Naive thymus-derived CD4-positive, alpha-beta T cell (primary cell): Measurements from ENCODE around the gene ENOX1. TPM values are rescaled to one million over a fixed set of nuclear protein-coding genes. Genes with fewer than 3 reads are reported as not detected.

ENCODE experiments used
- ATAC-seq: fragments of 150-1000 bp; cut with Tn5 transposase; 2 replicates; pipeline ENCODE4 v1.10.0; 2021; ENCODE audit warnings: mild to moderate bottlenecking, moderate library complexity
- CTCF ChIA-PET: fragments of 350-600 bp; sonication (Branson Sonifier 250); formaldehyde crosslinking; loops from one replicate; lab custom pipeline; 2021; ENCODE audit warnings: antibody characterized with exemption; lab: Charles Lee
- POLR2A ChIA-PET: fragments of 350-600 bp; sonication (Branson Sonifier 250); formaldehyde crosslinking; loops from one replicate; lab custom pipeline; 2021; ENCODE audit warnings: antibody characterized with exemption, inconsistent platforms; lab: Charles Lee
- DNase-seq, 9 donors: peaks; one replicate each; pipeline versions ENCODE4 v3.0.0 to v3.0.0-alpha.2; 2020 to 2022; ENCODE audit warnings: mixed read lengths in 1 of 9
- H3K27ac ChIP-seq: one replicate; pipeline ENCODE4 v1.7.0; 2013; ENCODE audit warnings: mild to moderate bottlenecking, low read depth, low read length, moderate library complexity
- H3K27me3 ChIP-seq, 2 donors: one replicate each; pipeline ENCODE4 v1.7.0; 2013; ENCODE audit warnings: low read length in 2 of 2, mild to moderate bottlenecking in 2 of 2, moderate library complexity in 2 of 2; ENCODE audit not compliant: control insufficient read depth in 2 of 2, insufficient read depth in 2 of 2
- H3K36me3 ChIP-seq, 3 experiments: 1 replicate in 2 of 3; 2 replicates in 1 of 3; pipeline ENCODE4 v1.7.0; 2013; ENCODE audit warnings: low read length in 3 of 3, mild to moderate bottlenecking in 3 of 3, moderate library complexity in 1 of 3; ENCODE audit not compliant: insufficient read depth in 3 of 3, control insufficient read depth in 2 of 3
- H3K4me1 ChIP-seq, 2 donors: one replicate each; pipeline ENCODE4 v1.7.0; 2013; ENCODE audit warnings: low read length in 2 of 2, mild to moderate bottlenecking in 2 of 2, moderate library complexity in 1 of 2; ENCODE audit not compliant: control insufficient read depth in 2 of 2, insufficient read depth in 2 of 2
- H3K4me3 ChIP-seq: 2 replicates; pipeline ENCODE4 v1.7.0; 2013; ENCODE audit warnings: mild to moderate bottlenecking, low read length
- H3K9me3 ChIP-seq, 3 experiments: 1 replicate in 2 of 3; 2 replicates in 1 of 3; pipeline ENCODE4 v1.7.0; 2013; ENCODE audit warnings: low read length in 3 of 3; ENCODE audit not compliant: control insufficient read depth in 2 of 3
- H3K27ac Mint-ChIP-seq, 9 donors: one replicate each; pipeline ENCODE4 v1.8.0; 2020 to 2022; ENCODE audit warnings: mixed read lengths in 9 of 9, mild to moderate bottlenecking in 8 of 9, moderate library complexity in 5 of 9, inconsistent platforms in 2 of 9
- H3K27me3 Mint-ChIP-seq, 5 donors: one replicate each; pipeline ENCODE4 v1.8.0; 2021 to 2022; ENCODE audit warnings: mixed read lengths in 5 of 5, mild to moderate bottlenecking in 1 of 5
- H3K36me3 Mint-ChIP-seq, 5 donors: one replicate each; pipeline ENCODE4 v1.8.0; 2020 to 2022; ENCODE audit warnings: mixed read lengths in 5 of 5, mild to moderate bottlenecking in 3 of 5, inconsistent platforms in 1 of 5
- H3K4me1 Mint-ChIP-seq, 7 donors: one replicate each; pipeline ENCODE4 v1.8.0; 2020 to 2022; ENCODE audit warnings: mixed read lengths in 7 of 7, mild to moderate bottlenecking in 3 of 7, inconsistent platforms in 1 of 7
- H3K4me3 Mint-ChIP-seq, 10 donors: one replicate each; pipeline ENCODE4 v1.8.0; 2020 to 2022; ENCODE audit warnings: mild to moderate bottlenecking in 10 of 10, mixed read lengths in 10 of 10, moderate library complexity in 6 of 10, inconsistent platforms in 2 of 10
- H3K9me3 Mint-ChIP-seq, 11 donors: one replicate each; pipeline ENCODE4 v1.8.0; 2020 to 2022; ENCODE audit warnings: mixed read lengths in 11 of 11, mild to moderate bottlenecking in 4 of 11, inconsistent platforms in 1 of 11, moderate library complexity in 1 of 11
- intact Hi-C, 2 donors: fragments of 100-400 bp; cut with micrococcal nuclease; formaldehyde crosslinking; loops; one replicate each; pipeline ENCODE4 v1.15.1; 2023
- polyA plus RNA-seq, 2 donors: library from polyadenylated mRNA; unstranded; fragments of 300-500 nt; fragmentation: Illumina TruSeq; gene quantifications; one replicate each; pipeline ENCODE4 v1.2.3, GENCODE V29; 2021
- total RNA-seq, 6 experiments: library from RNA in 5 of 6; stranded (reverse) in 5 of 6; gene quantifications; 1 replicate in 5 of 6; 2 replicates in 1 of 6; pipeline ENCODE4 v1.2.3 and lab custom pipeline; 2021 to 2026

The ENOX1 gene
- total and polyA plus RNA-seq, 7 experiments from 2014 or later: 0.17 TPM; not detected in 6

GRCh38 chr13:43663474-43664090, 123.2 kb downstream of the ENOX1 start:
- Histone ChIP-seq H3K4me1 (no peaks in the 10 kb centered on the region), H3K9me3 (no peaks in the 10 kb centered on the region), H3K27me3 (no peaks in the 10 kb centered on the region), H3K27ac (no peak overlapping the region), H3K36me3 (no peaks in the 10 kb centered on the region), H3K4me3 (no peak overlapping the region)
- DNase-seq (no peak), ATAC-seq (no peak)
- intact Hi-C loops: no loop called here
- H3K36me3 Mint-ChIP-seq: no peaks in the 10 kb centered on the region
- peaks cover 7 to 15% (median 11%) of the 10 kb centered on the region in 7 donors for H3K4me1 Mint-ChIP-seq
- H3K27ac Mint-ChIP-seq: no peak overlapping the region
- peaks cover 0 to 14% (median 4%) of the 10 kb centered on the region in 5 donors for H3K27me3 Mint-ChIP-seq
- ChIA-PET CTCF (no interaction called here), POLR2A (no interaction called here)
- H3K9me3 Mint-ChIP-seq: no peaks in the 10 kb centered on the region
- no peak overlapping the region for H3K4me3 Mint-ChIP-seq

GRCh38 chr13:43662976-43663375, 123.8 kb downstream of the ENOX1 start:
- no peak overlapping the region for H3K27ac Mint-ChIP-seq

GRCh38 chr13:43661161-43661830, 125.5 kb downstream of the ENOX1 start:
- no peak for ATAC-seq
- Mint-ChIP-seq H3K36me3 (no peaks in the 10 kb centered on the region), H3K27ac (no peak overlapping the region), H3K4me1 (peaks cover 7 to 15% (median 11%) of the 10 kb centered on the region in 7 donors), H3K27me3 (peaks cover 0 to 16% (median 9%) of the 10 kb centered on the region in 5 donors), H3K4me3 (no peak overlapping the region), H3K9me3 (no peaks in the 10 kb centered on the region)
- no peaks in the 10 kb centered on the region for H3K36me3 ChIP-seq
- H3K9me3 ChIP-seq: no peaks in the 10 kb centered on the region
- no peak overlapping the region for H3K27ac ChIP-seq
- H3K4me3 ChIP-seq: no peak overlapping the region
- intact Hi-C loops: no loop called here
- POLR2A ChIA-PET: no interaction called here
- H3K4me1 ChIP-seq: no peaks in the 10 kb centered on the region
- CTCF ChIA-PET: no interaction called here
- no peak for DNase-seq
- H3K27me3 ChIP-seq: no peaks in the 10 kb centered on the region

More at GRCh38 chr13:43662976-43663375, 123.8 kb downstream of the ENOX1 start:
- Mint-ChIP-seq H3K36me3 (no peaks in the 10 kb centered on the region), H3K4me1 (peaks cover 7 to 15% (median 11%) of the 10 kb centered on the region in 7 donors), H3K9me3 (no peaks in the 10 kb centered on the region), H3K27me3 (peaks cover 0 to 16% (median 8%) of the 10 kb centered on the region in 5 donors), H3K4me3 (no peak overlapping the region)
- ATAC-seq (no peak), DNase-seq (no peak)
- ChIA-PET CTCF (no interaction called here), POLR2A (no interaction called here)
- Histone ChIP-seq H3K4me1 (no peaks in the 10 kb centered on the region), H3K36me3 (no peaks in the 10 kb centered on the region), H3K27me3 (no peaks in the 10 kb centered on the region), H3K4me3 (no peak overlapping the region), H3K9me3 (no peaks in the 10 kb centered on the region), H3K27ac (no peak overlapping the region)
- intact Hi-C loops: no loop called here

GRCh38 chr13:43657485-43657884, 129.3 kb downstream of the ENOX1 start:
- ChIA-PET POLR2A (no interaction called here), CTCF (no interaction called here)
- H3K27ac Mint-ChIP-seq: no peak overlapping the region

GRCh38 chr13:43653980-43654379, 132.8 kb downstream of the ENOX1 start:
- ChIA-PET CTCF (no interaction called here), POLR2A (no interaction called here)
- Mint-ChIP-seq H3K4me3 (no peak overlapping the region), H3K4me1 (no peaks in the 10 kb centered on the region), H3K9me3 (no peaks in the 10 kb centered on the region), H3K36me3 (no peaks in the 10 kb centered on the region), H3K27me3 (peaks cover 0 to 16% (median 7%) of the 10 kb centered on the region in 5 donors), H3K27ac (no peak overlapping the region)
- Histone ChIP-seq H3K4me1 (no peaks in the 10 kb centered on the region), H3K4me3 (no peak overlapping the region), H3K36me3 (no peaks in the 10 kb centered on the region), H3K27me3 (no peaks in the 10 kb centered on the region), H3K27ac (no peak overlapping the region), H3K9me3 (no peaks in the 10 kb centered on the region)
- no peak for DNase-seq
- intact Hi-C loops: no loop called here
- ATAC-seq: no peak

More at GRCh38 chr13:43657485-43657884, 129.3 kb downstream of the ENOX1 start:
- Histone ChIP-seq H3K36me3 (no peaks in the 10 kb centered on the region), H3K9me3 (no peaks in the 10 kb centered on the region), H3K4me3 (no peak overlapping the region), H3K27ac (no peak overlapping the region), H3K27me3 (no peaks in the 10 kb centered on the region), H3K4me1 (no peaks in the 10 kb centered on the region)
- ATAC-seq (no peak), DNase-seq (no peak)
- no peak overlapping the region for H3K4me3 Mint-ChIP-seq
- no peaks in the 10 kb centered on the region for H3K4me1 Mint-ChIP-seq
- no peaks in the 10 kb centered on the region for H3K36me3 Mint-ChIP-seq
- peaks cover 0 to 16% (median 9%) of the 10 kb centered on the region in 5 donors for H3K27me3 Mint-ChIP-seq
- H3K9me3 Mint-ChIP-seq: no peaks in the 10 kb centered on the region
- intact Hi-C loops: no loop called here

- Mint-ChIP-seq H3K4me3 (no peak overlapping the region), H3K27me3 (peaks cover 0 to 10% (median 4%) of the 10 kb centered on the region in 5 donors), H3K27ac (no peak overlapping the region), H3K36me3 (no peaks in the 10 kb centered on the region), H3K4me1 (no peaks in the 10 kb centered on the region), H3K9me3 (no peaks in the 10 kb centered on the region)
- Histone ChIP-seq H3K27ac (no peak overlapping the region), H3K36me3 (no peaks in the 10 kb centered on the region), H3K4me3 (no peak overlapping the region), H3K4me1 (no peaks in the 10 kb centered on the region), H3K9me3 (no peaks in the 10 kb centered on the region), H3K27me3 (no peaks in the 10 kb centered on the region)
- POLR2A ChIA-PET: no interaction called here
- CTCF ChIA-PET: no interaction called here
- intact Hi-C loops: no loop called here
- DNase-seq: no peak
- no peak for ATAC-seq
Measured at GRCh38 chr13:43653395-43653794, 133.4 kb downstream of the ENOX1 start.

- Mint-ChIP-seq H3K9me3 (peaks cover 0 to 3% (median 0%) of the 10 kb centered on the region in 11 donors), H3K36me3 (no peaks in the 10 kb centered on the region), H3K27ac (no peak overlapping the region), H3K4me3 (no peak overlapping the region), H3K27me3 (peaks cover 4 to 14% (median 5%) of the 10 kb centered on the region in 5 donors), H3K4me1 (no peaks in the 10 kb centered on the region)
- CTCF ChIA-PET: no interaction called here
- no peak overlapping the region for H3K4me3 ChIP-seq
- DNase-seq: no peak
- POLR2A ChIA-PET: no interaction called here
- H3K27me3 ChIP-seq: no peaks in the 10 kb centered on the region
- intact Hi-C loops: no loop called here
- no peaks in the 10 kb centered on the region for H3K4me1 ChIP-seq
- H3K36me3 ChIP-seq: no peaks in the 10 kb centered on the region
- no peak overlapping the region for H3K27ac ChIP-seq
- no peak for ATAC-seq
- no peaks in the 10 kb centered on the region for H3K9me3 ChIP-seq
Measured at GRCh38 chr13:43652760-43653159, 134.0 kb downstream of the ENOX1 start.
